Head of caudate nucleus (tissue), 42 donors: ENCODE results near the gene HCST.

Source experiments
- DNase-seq, 42 donors: peaks; one replicate each; pipeline versions ENCODE4 v3.0.0 to v3.0.0-alpha.2; 2020 to 2021; ENCODE audit warnings: mixed read lengths in 7 of 42
- intact Hi-C: fragments of 100-400 bp; cut with DNase I; formaldehyde crosslinking; loops from one replicate; pipeline ENCODE4 v1.15.0; 2022

Gene HCST

GRCh38 chr19:35945121-35945790, 42.9 kb downstream of the HCST start:
- no peak for DNase-seq
- intact Hi-C loops: no loop called here

- intact Hi-C loops: no loop called here
- no peak for DNase-seq
These were observed 43.9 kb downstream of the HCST start for GRCh38 chr19:35946203-35946602.

- intact Hi-C loops: no loop called here
- no peak for DNase-seq
These were observed 46.8 kb downstream of the HCST start for GRCh38 chr19:35949131-35949530.
